Glomerular visceral epithelial cell (primary cell): ENCODE data around the gene CDCA3.
"Not testable (repeated sequence)": the region's sequence is repeated elsewhere in the genome, so short reads cannot be mapped to it uniquely, and the experiment has no call there.

ENCODE experiments used
- DNase-seq: peaks from one replicate; pipeline ENCODE4 v3.0.0-alpha.2; 2016; ENCODE audit errors: extremely low spot score

Gene CDCA3

GRCh38 chr12:6851153-6851920 lies at the start of gene CDCA3:
CDCA3 (minus strand) TSS chr12:6851286; CDS start chr12:6850952, 334 bp downstream.
- DNase-seq: peak; percentile 97

GRCh38 chr12:6899837-6900519 lies 48.9 kb upstream of the CDCA3 start:
- no peak for DNase-seq

GRCh38 chr12:6899427-6899826 lies 48.3 kb upstream of the CDCA3 start:
- DNase-seq: no peak

GRCh38 chr12:6896846-6897435 lies 45.9 kb upstream of the CDCA3 start:
- DNase-seq: no peak

DNA sequence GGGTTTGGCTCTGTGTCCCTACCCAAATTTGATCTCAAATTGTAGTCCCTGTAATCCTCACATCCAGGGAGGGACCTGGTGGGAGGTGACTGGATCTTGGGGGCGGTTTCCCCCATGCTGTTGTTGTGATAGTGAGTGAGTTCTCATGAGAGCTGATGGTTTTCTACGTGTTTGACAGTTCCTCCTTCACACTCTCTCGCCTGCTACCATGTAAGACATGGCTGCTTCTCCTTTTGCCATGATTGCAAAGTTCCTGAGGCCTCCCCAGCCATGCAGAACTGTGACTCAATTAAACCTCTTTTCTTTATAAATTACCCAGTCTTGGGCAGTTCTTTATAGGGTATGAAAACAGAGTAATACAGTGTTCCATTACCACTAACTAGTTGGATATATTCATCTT lies 43.2 kb upstream of the CDCA3 start:
- DNase-seq: no peak

DNA sequence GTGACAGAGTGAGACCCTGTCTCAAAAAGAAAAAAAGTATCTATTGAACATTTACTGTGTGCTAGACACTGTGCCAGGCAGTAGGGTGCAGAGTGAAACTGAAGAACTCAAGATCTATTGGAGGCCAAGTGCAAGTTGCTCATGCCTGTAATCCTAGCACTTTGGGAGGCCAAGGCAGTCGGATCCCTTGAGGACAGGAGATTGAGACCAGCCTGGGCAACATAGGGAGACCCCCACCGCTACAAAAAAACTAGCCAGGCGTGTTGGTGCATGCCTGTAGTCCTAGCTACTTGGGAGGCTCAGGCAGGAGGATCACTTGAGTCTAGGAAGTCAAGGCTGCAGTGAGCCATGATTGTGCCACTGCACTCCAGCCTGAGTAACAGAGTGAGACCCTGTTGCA lies 41.6 kb upstream of the CDCA3 start:
- not testable (repeated sequence) for DNase-seq

- DNase-seq: no peak
Observed at GRCh38 chr12:6891646-6892001, 40.5 kb upstream of the CDCA3 start.

GRCh38 chr12:6890789-6891645 lies 39.9 kb upstream of the CDCA3 start:
- DNase-seq: peak; percentile 97

DNA sequence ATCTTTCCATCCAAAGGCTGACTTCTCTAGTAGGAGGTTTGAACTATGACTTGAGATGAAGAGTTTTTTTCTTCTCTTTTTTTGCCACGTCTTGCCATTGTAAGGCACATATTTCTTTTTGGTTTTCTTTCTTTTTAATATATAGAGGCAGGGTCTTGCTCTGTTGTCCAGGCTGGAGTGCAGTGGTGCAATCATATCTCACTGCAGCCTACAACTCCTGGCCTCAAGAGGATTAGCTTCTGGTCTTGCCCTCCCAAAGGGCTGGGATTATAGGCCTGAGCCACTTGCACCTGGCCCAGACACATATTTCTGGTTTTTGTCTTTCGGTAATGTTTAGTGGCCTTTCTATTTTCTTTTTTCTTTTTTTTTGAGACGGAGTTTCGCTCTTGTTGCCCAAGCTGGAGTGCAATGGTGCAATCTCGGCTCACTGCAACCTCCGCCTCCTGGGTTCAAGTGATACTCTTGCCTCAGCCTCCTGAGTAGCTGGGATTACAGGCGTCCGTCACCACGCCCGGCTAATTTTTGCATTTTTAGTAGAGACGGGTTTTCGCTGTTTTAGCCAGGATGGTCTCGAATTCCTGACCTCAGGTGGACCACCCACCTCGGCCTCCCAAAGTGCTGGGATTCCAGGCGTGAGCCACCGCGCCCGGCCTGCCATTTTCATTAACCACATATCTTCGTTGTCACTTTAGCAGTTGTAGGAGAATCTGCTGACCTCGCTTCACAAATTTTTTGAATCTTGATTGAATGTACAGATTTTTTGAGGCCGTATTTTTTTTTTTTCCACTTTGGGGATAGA lies 38.9 kb upstream of the CDCA3 start:
- not testable (repeated sequence) for DNase-seq

DNA sequence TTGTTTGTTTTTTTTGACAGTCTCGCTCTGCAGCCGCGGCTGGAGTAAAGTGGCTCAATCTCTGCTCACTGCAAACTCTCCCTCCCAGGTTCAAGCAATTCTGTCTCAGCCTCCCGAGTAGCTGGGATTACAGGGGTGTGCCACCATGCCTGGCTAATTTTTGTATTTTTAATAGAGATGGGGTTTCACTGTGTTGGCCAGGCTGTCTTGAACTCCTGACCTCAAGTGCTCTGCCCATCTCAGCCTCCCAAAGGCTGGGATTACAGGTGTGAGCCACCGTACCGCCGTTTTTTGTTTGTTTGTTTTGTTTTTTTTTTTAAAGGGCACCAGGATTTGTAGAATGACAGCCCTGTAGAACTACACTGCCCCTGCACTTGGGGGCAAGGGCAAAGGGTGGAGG lies 37.7 kb upstream of the CDCA3 start:
- DNase-seq: not testable (repeated sequence)

DNA sequence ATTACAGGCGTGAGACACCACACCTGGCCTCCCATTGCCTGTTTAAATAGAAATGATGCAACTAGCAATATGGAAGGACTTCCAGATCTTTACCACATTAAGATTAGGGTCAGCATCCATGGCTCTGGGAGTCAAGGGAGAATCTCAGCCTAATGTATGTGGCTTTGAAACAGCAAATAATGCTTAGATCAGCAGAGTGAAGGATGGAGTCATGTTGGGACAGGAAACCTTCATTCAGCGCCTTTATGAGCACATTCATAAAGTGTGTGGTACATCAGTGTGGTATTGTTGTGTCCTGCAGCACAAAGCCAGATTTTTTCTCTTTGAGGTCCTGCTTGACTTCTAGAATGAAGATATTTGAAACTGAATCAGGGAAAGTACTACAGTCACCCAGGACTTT lies 37.3 kb upstream of the CDCA3 start:
- DNase-seq: no peak

GRCh38 chr12:6887460-6887859 lies 36.4 kb upstream of the CDCA3 start:
- DNase-seq: no peak

- DNase-seq: not testable (repeated sequence)
Observed at GRCh38 chr12:6886206-6886999, 35.3 kb upstream of the CDCA3 start.

DNA sequence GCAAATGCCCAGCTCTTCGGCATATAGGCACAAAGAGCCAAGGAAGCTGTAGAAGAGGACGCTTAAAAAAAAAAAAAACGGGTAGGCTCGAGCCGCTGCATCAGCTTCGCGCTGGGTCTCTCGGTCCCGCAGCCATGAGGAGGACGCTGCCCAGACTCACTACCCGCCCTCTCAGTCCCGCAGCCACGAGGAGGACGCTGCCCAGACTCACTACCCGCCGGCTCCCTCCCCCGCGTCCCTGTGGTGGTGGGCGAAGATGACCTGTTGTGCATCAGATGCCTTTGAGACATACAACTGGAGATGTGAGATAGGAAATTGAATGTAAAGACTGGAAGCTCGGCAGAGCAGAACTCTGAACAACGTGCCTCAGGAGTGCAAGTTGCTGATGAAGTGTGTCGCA lies 33.5 kb upstream of the CDCA3 start:
- DNase-seq: no peak

GRCh38 chr12:6883683-6884082 lies 32.6 kb upstream of the CDCA3 start:
- no peak for DNase-seq

DNA sequence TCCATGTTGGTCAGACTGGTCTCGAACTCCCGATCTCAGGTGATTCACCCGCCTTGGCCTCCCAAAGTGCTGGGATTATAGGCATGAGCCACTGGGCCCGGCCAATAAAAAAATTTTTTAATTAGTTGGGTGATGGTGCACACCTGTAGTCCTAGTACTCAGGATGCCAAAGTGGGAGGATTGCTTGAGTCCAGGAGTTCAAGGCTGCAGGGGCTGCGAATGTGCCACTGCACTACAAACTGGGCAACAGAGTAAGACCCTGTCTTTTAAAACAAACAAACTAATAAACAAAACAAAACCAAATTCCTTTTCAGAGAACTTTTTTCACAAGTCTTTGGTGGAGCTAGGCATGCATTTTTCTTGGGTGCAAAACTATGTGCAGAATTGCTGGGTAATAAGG lies 32.2 kb upstream of the CDCA3 start:
- no peak for DNase-seq

DNA sequence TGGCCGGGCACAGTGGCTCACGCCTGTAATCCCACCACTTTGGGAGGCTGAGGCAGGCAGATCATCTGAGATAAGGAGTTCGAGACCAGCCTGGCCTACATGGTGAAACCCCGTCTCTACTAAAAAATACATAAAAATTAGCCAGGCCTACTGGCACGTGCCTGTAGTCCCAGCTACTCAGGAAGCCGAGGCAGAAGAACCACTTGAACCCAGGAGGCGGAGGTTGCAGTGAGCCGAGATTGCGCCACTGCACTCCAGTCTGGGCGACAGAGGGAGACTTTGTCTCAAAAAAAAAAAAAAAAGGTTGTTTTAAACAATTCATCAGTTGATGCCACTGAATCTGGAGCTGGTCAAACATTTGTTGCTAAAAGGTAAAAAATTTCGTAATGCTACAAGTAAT lies 28.7 kb upstream of the CDCA3 start:
- DNase-seq: not testable (repeated sequence)

DNA sequence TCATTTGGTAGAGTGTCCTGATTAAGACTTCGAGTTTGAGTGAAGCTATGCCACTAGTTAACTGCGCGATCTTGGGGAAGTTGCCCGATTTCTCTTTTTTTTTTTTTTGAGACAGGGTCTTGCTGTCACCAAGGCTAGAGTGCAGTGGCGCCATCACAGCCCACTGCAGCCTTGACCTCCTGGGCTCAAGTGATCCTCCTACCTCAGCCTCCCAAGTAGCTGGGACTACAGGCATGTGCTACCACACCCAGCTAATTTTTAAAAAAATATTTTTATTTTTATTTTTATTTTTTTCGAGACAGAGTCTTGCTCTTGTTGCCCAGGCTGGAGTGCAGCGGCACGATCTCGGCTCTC lies 22.9 kb upstream of the CDCA3 start:
- not testable (repeated sequence) for DNase-seq

- DNase-seq: peak; percentile 98
Observed at GRCh38 chr12:6873094-6874014, 22.3 kb upstream of the CDCA3 start, which contains the start of gene SPSB2. SPSB2 (minus strand) TSS chr12:6873303; CDS start chr12:6872901, 402 bp downstream.
